Measurements from ENCODE around the gene CDK12. TPM values are rescaled to one million over a fixed set of nuclear protein-coding genes. Genes with fewer than 3 reads are reported as not detected.
"Not testable (repeated sequence)": the region's sequence is repeated elsewhere in the genome, so short reads cannot be mapped to it uniquely, and the experiment has no call there.

Gene CDK12
- total and polyA plus RNA-seq, 9 donors = 17.8 to 65.9 (median 47.9) TPM

DNA sequence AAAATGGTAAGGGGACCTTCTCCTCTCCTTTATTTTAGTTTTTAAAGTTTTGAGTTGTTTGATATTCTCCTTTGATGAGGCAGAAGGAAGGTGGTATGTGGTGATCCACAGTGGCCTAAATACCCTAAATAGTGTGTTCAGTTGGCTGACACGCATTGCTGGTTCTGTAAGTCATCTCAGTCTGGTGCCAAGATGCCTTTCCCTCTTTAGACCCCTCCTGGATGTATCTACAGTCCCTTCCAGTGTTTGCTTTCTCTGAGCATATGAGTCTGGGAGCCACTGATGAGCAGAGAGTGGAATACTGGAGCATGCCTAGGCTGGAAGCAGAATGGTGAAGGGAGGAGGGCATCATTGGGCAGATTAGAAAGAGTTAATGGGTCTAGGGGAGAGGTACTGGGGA is 81.9 kb downstream of the CDK12 start:
- Histone ChIP-seq H3K9me3 (no peaks in the 10 kb centered on the region), H3K36me3 (no peaks in the 10 kb centered on the region), H3K4me3 (no peak overlapping the region), H3K4me1 (ENCODE audit: insufficient read depth) (no peaks in the 10 kb centered on the region), H3K27ac (no peak overlapping the region), H3K27me3 (no peaks in the 10 kb centered on the region)
- 78 to 86% (median 81%) methylated on average over 1 of the region's 1 CpG for WGBS, 3 donors
- DNase-seq = no peak
- intact Hi-C loops (cut with DNase I) = loop anchor here in 1 of 4 donors (10.0 kb wide), 1 partner anchor 82 kb away; the partner anchor contains the start of gene PPP1R1B
- TF ChIP-seq, protein P1, sequence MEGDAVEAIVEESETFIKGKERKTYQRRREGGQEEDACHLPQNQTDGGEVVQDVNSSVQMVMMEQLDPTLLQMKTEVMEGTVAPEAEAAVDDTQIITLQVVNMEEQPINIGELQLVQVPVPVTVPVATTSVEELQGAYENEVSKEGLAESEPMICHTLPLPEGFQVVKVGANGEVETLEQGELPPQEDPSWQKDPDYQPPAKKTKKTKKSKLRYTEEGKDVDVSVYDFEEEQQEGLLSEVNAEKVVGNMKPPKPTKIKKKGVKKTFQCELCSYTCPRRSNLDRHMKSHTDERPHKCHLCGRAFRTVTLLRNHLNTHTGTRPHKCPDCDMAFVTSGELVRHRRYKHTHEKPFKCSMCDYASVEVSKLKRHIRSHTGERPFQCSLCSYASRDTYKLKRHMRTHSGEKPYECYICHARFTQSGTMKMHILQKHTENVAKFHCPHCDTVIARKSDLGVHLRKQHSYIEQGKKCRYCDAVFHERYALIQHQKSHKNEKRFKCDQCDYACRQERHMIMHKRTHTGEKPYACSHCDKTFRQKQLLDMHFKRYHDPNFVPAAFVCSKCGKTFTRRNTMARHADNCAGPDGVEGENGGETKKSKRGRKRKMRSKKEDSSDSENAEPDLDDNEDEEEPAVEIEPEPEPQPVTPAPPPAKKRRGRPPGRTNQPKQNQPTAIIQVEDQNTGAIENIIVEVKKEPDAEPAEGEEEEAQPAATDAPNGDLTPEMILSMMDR (IDR thresholded peaks at IDR 0.05) = no peak
- TF ChIP-seq EP300 (IDR thresholded peaks at IDR 0.05) (no peak), POLR2A (IDR thresholded peaks at IDR 0.05) (no peak)

DNA sequence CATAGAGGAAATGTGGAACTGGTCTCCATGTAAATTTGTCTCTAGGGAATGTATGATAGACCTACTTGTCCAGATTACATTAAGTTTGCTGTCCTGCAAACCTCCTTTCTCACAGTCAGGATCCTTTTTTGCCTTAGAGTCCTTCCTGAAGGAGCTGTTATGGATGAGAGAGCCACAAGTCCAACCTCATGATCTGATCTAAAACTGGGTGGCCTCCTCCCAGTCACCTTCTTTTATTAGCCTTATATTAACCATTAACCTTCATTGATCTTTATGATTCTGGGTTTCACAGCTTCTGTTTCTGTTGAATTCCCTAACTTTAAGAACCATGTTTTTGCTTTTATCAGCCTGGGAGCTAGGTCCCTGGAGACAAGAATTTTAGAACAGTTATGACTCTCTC is 82.4 kb downstream of the CDK12 start:
- no peaks in the 10 kb centered on the region for H3K9me3 ChIP-seq
- TF ChIP-seq, protein P1 (IDR thresholded peaks at IDR 0.05) = no peak
- no peak for TF ChIP-seq EP300 (IDR thresholded peaks at IDR 0.05)
- no peak for TF ChIP-seq POLR2A (IDR thresholded peaks at IDR 0.05)
- H3K4me1 ChIP-seq (ENCODE audit: insufficient read depth) = no peaks in the 10 kb centered on the region
- no peaks in the 10 kb centered on the region for H3K36me3 ChIP-seq
- no peak overlapping the region for H3K27ac ChIP-seq
- intact Hi-C loops (cut with DNase I) = loop anchor here in 1 of 4 donors (10.0 kb wide), 1 partner anchor 81 kb away; the partner anchor contains the start of gene PPP1R1B
- H3K27me3 ChIP-seq = no peaks in the 10 kb centered on the region
- no peak overlapping the region for H3K4me3 ChIP-seq
- no peak for DNase-seq

DNA sequence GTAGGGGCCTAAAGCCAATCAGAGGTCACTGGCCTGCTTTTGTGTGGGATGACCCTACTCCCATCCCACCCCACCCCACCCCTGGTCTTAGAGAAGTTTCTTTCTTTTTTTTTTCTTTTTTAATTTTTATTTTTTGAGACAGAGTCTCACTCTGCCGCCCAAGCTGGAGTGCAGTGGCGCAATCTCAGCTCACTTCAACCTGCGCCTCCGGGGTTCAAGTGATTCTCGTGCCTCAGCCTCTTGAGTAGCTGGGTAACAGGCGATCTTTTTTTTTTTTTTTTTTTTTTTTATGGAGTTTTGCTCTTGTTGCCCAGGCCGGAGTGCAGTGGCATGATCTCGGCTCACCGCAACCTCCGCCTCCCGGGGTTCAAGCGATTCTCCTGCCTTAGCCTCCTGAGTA is 83.1 kb downstream of the CDK12 start:
- DNase-seq; H3K4me1 ChIP-seq (ENCODE audit: insufficient read depth); H3K9me3 ChIP-seq; H3K36me3 ChIP-seq; H3K27me3 ChIP-seq; H3K4me3 ChIP-seq; H3K27ac ChIP-seq: not testable (repeated sequence)
- 97 to 98% (median 97%) methylated on average over 12 of the region's 12 CpGs for WGBS, 3 donors
- intact Hi-C loops (cut with DNase I) = loop anchor here in 1 of 4 donors (10.0 kb wide), 1 partner anchor 80 kb away; the partner anchor contains the start of gene PPP1R1B

DNA sequence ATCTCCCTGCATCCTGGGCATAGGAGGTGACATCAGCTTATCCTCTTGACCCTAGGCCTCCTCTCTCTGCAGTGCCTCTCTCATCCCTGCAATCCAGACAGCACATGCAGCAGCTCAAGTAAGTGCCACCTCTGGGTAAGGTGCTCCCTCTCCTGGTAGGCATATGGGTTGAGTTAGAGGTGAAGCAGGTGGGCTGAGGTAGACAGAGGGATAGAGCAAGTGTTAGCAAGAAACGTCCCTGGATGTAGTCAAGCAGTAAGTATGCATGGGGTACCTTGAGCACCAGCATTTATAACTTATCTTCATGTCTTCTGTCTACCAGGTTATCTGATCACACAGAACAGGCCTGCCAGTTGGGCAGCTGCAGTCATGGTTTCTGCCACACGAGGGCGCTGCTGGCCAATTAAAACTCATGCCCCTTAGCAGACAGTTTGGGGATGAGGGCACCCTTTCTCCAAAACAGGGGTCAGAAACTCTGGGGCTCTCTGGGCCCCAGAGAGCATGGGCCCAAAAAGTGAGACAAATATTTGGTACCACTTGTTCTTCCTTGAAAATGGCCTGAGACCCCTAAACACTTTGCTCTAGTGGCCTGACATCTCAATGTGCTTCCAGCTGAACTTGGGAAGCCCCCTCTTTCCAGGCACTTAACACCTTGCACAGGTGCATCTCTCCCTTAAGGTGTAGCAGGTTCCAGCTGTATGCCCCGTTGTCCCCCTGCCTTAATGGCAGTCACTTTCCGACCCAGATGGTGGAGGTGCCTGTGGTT is 86.6 kb downstream of the CDK12 start:
- Histone ChIP-seq H3K36me3 (no peaks in the 10 kb centered on the region), H3K9me3 (no peaks in the 10 kb centered on the region), H3K27ac (no peak overlapping the region), H3K4me3 (no peak overlapping the region), H3K27me3 (no peaks in the 10 kb centered on the region), H3K4me1 (ENCODE audit: insufficient read depth) (no peaks in the 10 kb centered on the region)
- WGBS, 3 donors = 29 to 33% (median 30%) methylated on average over 5 of the region's 5 CpGs
- intact Hi-C loops (cut with DNase I) = loop anchor here in 1 of 4 donors (10.0 kb wide), 1 partner anchor 77 kb away; the partner anchor contains the start of gene PPP1R1B
- TF ChIP-seq, protein P1 (IDR thresholded peaks at IDR 0.05) = peak; percentile 38 to 48 (median 43)
- no peak for TF ChIP-seq POLR2A (IDR thresholded peaks at IDR 0.05)
- peak in 4 of 5 donors; percentile 42 to 66 (median 58) for DNase-seq

All from ovary (tissue), 9 donors.